Forelimb muscle (tissue), 1 donor: ENCODE results near the gene ASPSCR1. TPM values are rescaled to one million over a fixed set of nuclear protein-coding genes. Genes with fewer than 3 reads are reported as not detected.
A peak's percentile ranks its signal among the peaks of the same experiment; 100 is the strongest.
"Not testable (repeated sequence)": the region's sequence is repeated elsewhere in the genome, so short reads cannot be mapped to it uniquely, and the experiment has no call there.

Experiments used
- DNase-seq: peaks from one replicate; pipeline ENCODE4 v3.0.0-alpha.2; 2013; ENCODE audit warnings: low read depth
- polyA plus RNA-seq: library from polyadenylated mRNA; unstranded; fragments of 120-200 nt; gene quantifications from one replicate; pipeline ENCODE4 v1.2.1, GENCODE V29; 2013; ENCODE audit not compliant: insufficient read length

The ASPSCR1 gene
- polyA plus RNA-seq, 1 donor, result 22.2 TPM

- DNase-seq, result no peak
Observed at GRCh38 chr17:82023447-82024241, 46.2 kb downstream of the ASPSCR1 start.

- DNase-seq, result no peak
Observed at GRCh38 chr17:82024859-82025258, 47.4 kb downstream of the ASPSCR1 start.

- DNase-seq, result no peak
Observed at GRCh38 chr17:82025401-82026107, 48.1 kb downstream of the ASPSCR1 start.

GRCh38 chr17:82028246-82028645 lies 50.8 kb downstream of the ASPSCR1 start:
- no peak for DNase-seq

GRCh38 chr17:82028966-82029365 lies 51.5 kb downstream of the ASPSCR1 start:
- no peak for DNase-seq

- no peak for DNase-seq
Observed at GRCh38 chr17:82029391-82029790, 52.0 kb downstream of the ASPSCR1 start.

GRCh38 chr17:82029990-82030469 lies 52.6 kb downstream of the ASPSCR1 start:
- DNase-seq, result no peak

GRCh38 chr17:82030470-82031302 lies 53.3 kb downstream of the ASPSCR1 start:
- DNase-seq, result peak; percentile 41

GRCh38 chr17:82031303-82031884 lies 54.0 kb downstream of the ASPSCR1 start, which contains the start of gene RAC3:
RAC3 (plus strand) TSS chr17:82031678; CDS start chr17:82031762, 84 bp downstream.
- DNase-seq, result no peak

GRCh38 chr17:82031885-82032627 lies 54.6 kb downstream of the ASPSCR1 start:
- no peak for DNase-seq

GRCh38 chr17:82033359-82034085 lies 56.1 kb downstream of the ASPSCR1 start:
- DNase-seq, result no peak

GRCh38 chr17:82034371-82035011 lies 57.1 kb downstream of the ASPSCR1 start:
- no peak for DNase-seq

- DNase-seq, result no peak
Observed at GRCh38 chr17:82035488-82035887, 58.1 kb downstream of the ASPSCR1 start.

- DNase-seq, result no peak
Observed at GRCh38 chr17:82035956-82036633, 58.7 kb downstream of the ASPSCR1 start.

- no peak for DNase-seq
Observed at GRCh38 chr17:82036634-82037091, 59.2 kb downstream of the ASPSCR1 start.

GRCh38 chr17:82037092-82037888 lies 59.9 kb downstream of the ASPSCR1 start, which contains the start of gene DCXR:
DCXR (minus strand) TSS chr17:82037697; CDS start chr17:82037682, 15 bp downstream.
- peak; percentile 63 for DNase-seq

- DNase-seq, result no peak
Observed at GRCh38 chr17:82037889-82038195, 60.4 kb downstream of the ASPSCR1 start.

- not testable (repeated sequence) for DNase-seq
Observed at GRCh38 chr17:82038796-82039409, 61.5 kb downstream of the ASPSCR1 start.
